Cardiac muscle cell (in vitro differentiated cells and primary cell): ENCODE results near the gene BBIP1. TPM values are rescaled to one million over a fixed set of nuclear protein-coding genes. Genes with fewer than 3 reads are reported as not detected.

Source experiments
- DNase-seq, 2 donors: peaks; one replicate each; pipeline versions ENCODE4 v3.0.0 to v3.0.0-alpha.2; 2010 to 2017; ENCODE audit warnings: low read depth in 1 of 2, low spot score in 1 of 2
- H3K27ac ChIP-seq: fragments of 200-600 bp; sonication (generic); 2 replicates; pipeline ENCODE4 v1.5.1; 2016
- H3K27me3 ChIP-seq: fragments of 200-600 bp; sonication (generic); 2 replicates; pipeline ENCODE4 v1.6.0; 2016; ENCODE audit warnings: control low read depth
- H3K36me3 ChIP-seq: fragments of 200-600 bp; sonication (generic); 2 replicates; pipeline ENCODE4 v1.5.1; 2016; ENCODE audit warnings: control low read depth
- H3K4me1 ChIP-seq: fragments of 200-600 bp; sonication (generic); 2 replicates; pipeline ENCODE4 v1.8.1; 2017; ENCODE audit warnings: low read depth, mild to moderate bottlenecking, mixed run types
- H3K4me3 ChIP-seq: fragments of 200-600 bp; sonication (generic); 2 replicates; pipeline ENCODE4 v1.5.1; 2016; ENCODE audit warnings: mild to moderate bottlenecking
- H3K9me3 ChIP-seq: fragments of 200-600 bp; sonication (generic); 2 replicates; pipeline ENCODE4 v1.5.1; 2017; ENCODE audit warnings: low read depth, mild to moderate bottlenecking, control low read depth
- polyA plus RNA-seq: library from polyadenylated mRNA; unstranded; fragments of >200 nt; fragmentation: Nextera tagmentation; extraction: Ambion mirVana; gene quantifications from 2 replicates; pipeline ENCODE4 v1.2.1, GENCODE V29; 2016
- total RNA-seq: library from RNA; depleted of rRNA; stranded (reverse); fragments of >200 nt; gene quantifications from 2 replicates; pipeline ENCODE4 v1.2.3, GENCODE V29; 2016
- TF ChIP-seq, protein P1 (sequence below): IDR thresholded peaks from 2 replicates; pipeline ENCODE4 v1.5.1; 2012; ENCODE audit warnings: low read depth, mild to moderate bottlenecking, low read length

The BBIP1 gene, protein sequence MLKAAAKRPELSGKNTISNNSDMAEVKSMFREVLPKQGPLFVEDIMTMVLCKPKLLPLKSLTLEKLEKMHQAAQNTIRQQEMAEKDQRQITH
- total RNA-seq (10.9 and 25.6 TPM in 2 replicates), polyA plus RNA-seq (28.3 and 37.8 TPM in 2 replicates)

DNA sequence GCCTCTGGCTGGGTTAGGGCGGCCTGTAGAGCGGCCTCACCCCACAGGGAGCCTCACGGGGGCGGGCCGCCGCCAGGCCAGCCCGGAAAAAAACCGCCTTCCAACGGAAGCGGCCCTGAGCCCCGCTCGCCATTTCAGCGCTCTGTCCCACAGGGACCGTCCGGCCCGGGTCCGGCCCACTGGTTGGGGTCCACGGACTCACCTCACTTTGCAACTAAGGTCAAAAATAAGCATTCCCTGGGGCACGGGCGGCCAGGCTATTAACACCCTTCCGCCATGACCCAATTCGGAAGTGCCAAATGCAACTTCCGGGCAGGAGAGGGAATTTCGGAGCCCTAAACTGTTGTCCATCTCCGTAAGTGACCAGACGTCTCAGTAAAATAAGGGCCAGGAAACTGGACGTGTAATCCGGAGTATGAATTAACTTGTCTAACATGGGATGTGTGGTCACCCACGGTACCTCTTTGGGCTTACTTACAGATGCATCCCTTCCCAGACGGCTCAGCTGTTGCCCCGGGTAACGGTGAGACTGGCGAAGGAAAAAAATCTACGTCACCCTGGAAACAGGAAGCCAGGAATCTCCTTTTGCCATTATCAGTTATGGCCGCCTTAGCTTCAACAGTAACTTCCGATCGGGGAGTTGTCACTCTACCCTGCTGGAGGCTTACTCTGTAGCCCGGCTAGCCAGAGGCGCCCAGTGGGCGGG is at the start of gene BBIP1:
Gene BBIP1 (minus strand): TSS at position 538 of the 706 bp plus-strand sequence. CDS start 1,023 bp downstream, outside the sequence.
- no peaks in the 10 kb centered on the region for H3K27me3 ChIP-seq
- peak within 1 kb of the TSS; percentile 75 for H3K4me3 ChIP-seq
- H3K36me3 ChIP-seq = no peaks in the 10 kb centered on the region
- peak in 1 of 2 donors; percentile 100 for DNase-seq
- TF ChIP-seq, protein P1, sequence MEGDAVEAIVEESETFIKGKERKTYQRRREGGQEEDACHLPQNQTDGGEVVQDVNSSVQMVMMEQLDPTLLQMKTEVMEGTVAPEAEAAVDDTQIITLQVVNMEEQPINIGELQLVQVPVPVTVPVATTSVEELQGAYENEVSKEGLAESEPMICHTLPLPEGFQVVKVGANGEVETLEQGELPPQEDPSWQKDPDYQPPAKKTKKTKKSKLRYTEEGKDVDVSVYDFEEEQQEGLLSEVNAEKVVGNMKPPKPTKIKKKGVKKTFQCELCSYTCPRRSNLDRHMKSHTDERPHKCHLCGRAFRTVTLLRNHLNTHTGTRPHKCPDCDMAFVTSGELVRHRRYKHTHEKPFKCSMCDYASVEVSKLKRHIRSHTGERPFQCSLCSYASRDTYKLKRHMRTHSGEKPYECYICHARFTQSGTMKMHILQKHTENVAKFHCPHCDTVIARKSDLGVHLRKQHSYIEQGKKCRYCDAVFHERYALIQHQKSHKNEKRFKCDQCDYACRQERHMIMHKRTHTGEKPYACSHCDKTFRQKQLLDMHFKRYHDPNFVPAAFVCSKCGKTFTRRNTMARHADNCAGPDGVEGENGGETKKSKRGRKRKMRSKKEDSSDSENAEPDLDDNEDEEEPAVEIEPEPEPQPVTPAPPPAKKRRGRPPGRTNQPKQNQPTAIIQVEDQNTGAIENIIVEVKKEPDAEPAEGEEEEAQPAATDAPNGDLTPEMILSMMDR = no peak
- H3K4me1 ChIP-seq = peaks cover 30% of the 10 kb centered on the region
- H3K27ac ChIP-seq = peak within 1 kb of the TSS; percentile 95
- no peaks in the 10 kb centered on the region for H3K9me3 ChIP-seq

DNA sequence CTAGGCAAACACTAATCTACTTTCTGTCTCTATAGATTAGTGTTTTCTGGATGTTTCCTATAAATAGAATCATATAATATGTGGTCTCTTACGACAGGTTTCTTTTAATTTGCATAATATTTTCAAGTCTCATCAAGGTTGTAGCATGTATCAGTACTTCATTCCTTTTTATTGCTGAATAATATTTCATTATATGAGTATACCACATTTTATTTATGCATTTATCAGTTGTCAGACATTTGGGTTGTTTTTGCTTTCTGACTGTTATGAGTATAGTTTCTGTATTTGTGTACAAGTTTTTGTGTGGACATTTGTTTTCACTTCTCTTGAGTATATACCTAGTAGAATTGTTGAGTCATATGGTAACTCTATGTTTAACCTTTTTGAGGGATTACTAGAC is 48.7 kb upstream of the BBIP1 start:
- no peaks in the 10 kb centered on the region for H3K27me3 ChIP-seq
- no peaks in the 10 kb centered on the region for H3K9me3 ChIP-seq
- no peak overlapping the region for H3K27ac ChIP-seq
- DNase-seq = no peak
- H3K4me3 ChIP-seq = no peak overlapping the region
- TF ChIP-seq, protein P1 = no peak
- no peaks in the 10 kb centered on the region for H3K36me3 ChIP-seq
- peaks cover 11% of the 10 kb centered on the region for H3K4me1 ChIP-seq

DNA sequence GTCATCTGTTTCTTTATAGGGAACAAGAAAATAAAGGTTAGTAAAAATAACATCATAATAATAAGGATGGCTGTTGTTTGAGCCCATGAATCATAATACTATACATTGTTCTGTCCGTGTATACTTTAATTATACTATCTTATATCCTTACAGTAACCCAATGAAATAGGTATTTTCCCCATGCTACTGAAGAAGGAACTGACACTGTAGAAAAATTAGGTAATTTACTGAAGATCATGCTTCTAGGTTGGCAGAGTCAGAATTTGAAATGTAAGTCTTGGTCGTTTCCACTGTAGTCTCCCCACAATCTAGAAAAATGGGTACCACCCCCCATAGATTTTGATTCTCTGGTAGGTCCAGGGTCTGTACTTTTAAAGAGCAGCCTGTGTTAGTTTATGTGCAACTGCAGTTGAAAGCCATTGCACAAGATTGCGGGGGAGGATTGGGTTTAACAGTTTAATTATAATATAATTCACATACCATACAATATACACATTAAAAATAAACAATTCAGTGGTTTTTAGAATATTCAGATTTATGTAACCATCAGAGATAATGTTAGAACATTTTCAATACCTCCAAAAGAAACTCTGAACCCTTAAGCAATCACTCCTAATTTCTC is 48.1 kb upstream of the BBIP1 start:
- no peaks in the 10 kb centered on the region for H3K36me3 ChIP-seq
- TF ChIP-seq, protein P1 = no peak
- H3K27me3 ChIP-seq = no peaks in the 10 kb centered on the region
- peak in 1 of 2 donors; percentile 30 for DNase-seq
- H3K27ac ChIP-seq = no peak overlapping the region
- H3K9me3 ChIP-seq = no peaks in the 10 kb centered on the region
- H3K4me1 ChIP-seq = peaks cover 8% of the 10 kb centered on the region
- H3K4me3 ChIP-seq = no peak overlapping the region

DNA sequence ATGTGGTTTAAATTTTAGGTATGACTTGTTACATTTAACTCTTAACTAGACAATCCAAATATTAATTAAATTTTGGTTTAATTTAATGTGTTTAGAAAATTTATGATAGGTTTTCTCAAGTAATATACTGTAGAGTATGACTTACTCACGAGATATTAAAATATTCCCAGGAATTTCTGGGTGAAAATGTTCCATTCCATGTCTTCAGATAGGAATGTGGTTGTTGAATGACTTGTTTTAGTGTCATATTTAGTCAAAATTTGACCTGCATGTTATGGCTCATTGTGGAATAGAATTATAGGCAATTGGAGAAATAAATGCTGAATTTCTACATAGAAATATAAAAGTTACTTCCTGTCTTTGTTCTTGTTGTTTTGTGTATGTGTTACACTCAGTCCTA is 47.2 kb upstream of the BBIP1 start:
- TF ChIP-seq, protein P1 = no peak
- Histone ChIP-seq H3K36me3 (no peaks in the 10 kb centered on the region), H3K4me3 (no peak overlapping the region), H3K9me3 (no peaks in the 10 kb centered on the region), H3K4me1 (peaks cover 15% of the 10 kb centered on the region), H3K27me3 (no peaks in the 10 kb centered on the region), H3K27ac (no peak overlapping the region)
- no peak for DNase-seq

DNA sequence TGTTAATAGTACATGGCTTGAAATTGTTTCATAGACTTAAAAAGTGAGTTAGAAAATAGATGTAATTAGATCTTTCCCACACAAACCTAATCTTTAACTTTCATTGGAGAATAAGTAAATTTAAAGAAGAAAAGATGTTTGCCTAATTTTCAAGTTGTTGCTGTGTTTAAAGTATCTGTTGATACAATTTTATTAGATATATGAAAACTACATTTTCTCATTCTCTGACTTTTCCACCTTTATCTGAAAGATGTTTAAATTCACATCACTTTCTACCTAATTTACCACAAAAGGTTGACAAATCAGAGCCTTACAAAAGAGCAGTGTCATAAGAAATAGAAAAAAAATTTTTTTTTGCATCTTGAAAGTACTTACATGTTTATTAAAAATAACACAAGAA is 46.2 kb upstream of the BBIP1 start:
- no peaks in the 10 kb centered on the region for H3K27me3 ChIP-seq

More for the DNA sequence above, 46.2 kb upstream of the BBIP1 start:
- Histone ChIP-seq H3K4me3 (no peak overlapping the region), H3K36me3 (no peaks in the 10 kb centered on the region), H3K27ac (no peak overlapping the region), H3K4me1 (peaks cover 16% of the 10 kb centered on the region), H3K9me3 (no peaks in the 10 kb centered on the region)
- DNase-seq = no peak
- TF ChIP-seq, protein P1 = no peak
